ENCODE data around the gene UBAC1.

DNA sequence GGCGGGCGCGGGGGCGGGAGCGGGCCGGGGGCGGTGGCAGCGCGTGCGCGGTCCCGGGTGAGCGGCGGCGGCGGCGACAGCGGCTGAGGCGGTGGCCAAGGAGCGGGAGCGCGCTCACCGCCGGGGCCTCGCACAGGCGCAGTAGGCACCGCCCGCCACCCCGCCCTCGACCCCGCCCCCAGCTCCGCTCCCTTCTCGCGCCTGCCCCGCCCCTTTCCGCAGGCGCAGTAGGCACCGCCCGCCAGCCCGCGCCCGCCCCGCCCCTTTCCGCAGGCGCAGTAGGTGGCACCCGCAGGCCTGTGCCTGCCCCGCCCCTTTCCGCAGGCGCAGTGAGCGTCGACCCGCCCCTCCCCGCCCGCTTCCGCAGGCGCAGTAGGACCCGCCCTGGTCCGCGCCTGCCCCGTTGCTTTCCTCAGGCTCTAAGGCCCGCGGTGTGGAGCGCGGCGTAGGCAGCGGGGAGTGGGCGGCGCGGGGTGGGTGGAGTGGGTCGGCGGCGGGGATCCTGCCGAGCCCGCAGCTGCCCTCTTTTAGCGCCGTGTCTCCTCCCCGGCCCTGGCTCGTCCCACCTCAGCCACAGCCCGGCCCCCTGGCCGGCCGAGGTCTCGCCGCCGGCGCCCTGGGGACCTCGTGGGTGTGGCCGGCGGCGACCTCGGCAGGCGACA is 53.6 kb downstream of the UBAC1 start, which contains the start of gene CAMSAP1:
- TF ChIP-seq POLR2A (IDR thresholded peaks at IDR 0.05), result peak in 1 of 2 donors; percentile 83
- TF ChIP-seq, protein P1, sequence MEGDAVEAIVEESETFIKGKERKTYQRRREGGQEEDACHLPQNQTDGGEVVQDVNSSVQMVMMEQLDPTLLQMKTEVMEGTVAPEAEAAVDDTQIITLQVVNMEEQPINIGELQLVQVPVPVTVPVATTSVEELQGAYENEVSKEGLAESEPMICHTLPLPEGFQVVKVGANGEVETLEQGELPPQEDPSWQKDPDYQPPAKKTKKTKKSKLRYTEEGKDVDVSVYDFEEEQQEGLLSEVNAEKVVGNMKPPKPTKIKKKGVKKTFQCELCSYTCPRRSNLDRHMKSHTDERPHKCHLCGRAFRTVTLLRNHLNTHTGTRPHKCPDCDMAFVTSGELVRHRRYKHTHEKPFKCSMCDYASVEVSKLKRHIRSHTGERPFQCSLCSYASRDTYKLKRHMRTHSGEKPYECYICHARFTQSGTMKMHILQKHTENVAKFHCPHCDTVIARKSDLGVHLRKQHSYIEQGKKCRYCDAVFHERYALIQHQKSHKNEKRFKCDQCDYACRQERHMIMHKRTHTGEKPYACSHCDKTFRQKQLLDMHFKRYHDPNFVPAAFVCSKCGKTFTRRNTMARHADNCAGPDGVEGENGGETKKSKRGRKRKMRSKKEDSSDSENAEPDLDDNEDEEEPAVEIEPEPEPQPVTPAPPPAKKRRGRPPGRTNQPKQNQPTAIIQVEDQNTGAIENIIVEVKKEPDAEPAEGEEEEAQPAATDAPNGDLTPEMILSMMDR (IDR thresholded peaks at IDR 0.05), result no peak
